MM.1S (cell line): ENCODE results near the gene JCAD.

ENCODE experiments used
- DNase-seq: peaks from one replicate; pipeline ENCODE4 v3.0.0-alpha.2; 2015
- H2AFZ ChIP-seq: fragments of 300-600 bp; sonication (generic); 2 replicates; pipeline ENCODE4 v1.6.0; 2016; ENCODE audit warnings: antibody characterized with exemption, low read length
- H3F3A ChIP-seq: fragments of 300-600 bp; sonication (generic); 2 replicates; pipeline ENCODE4 v1.6.1; 2016; ENCODE audit warnings: mild to moderate bottlenecking, antibody characterized with exemption, low read length, moderate library complexity, mixed read lengths; ENCODE audit not compliant: insufficient read depth
- H3K27ac ChIP-seq: fragments of 300-600 bp; sonication (generic); 2 replicates; pipeline ENCODE4 v1.5.1; 2016; ENCODE audit warnings: mild to moderate bottlenecking, low read length
- H3K27me3 ChIP-seq: fragments of 300-600 bp; sonication (generic); replicated peaks from 2 replicates; pipeline ENCODE4 v1.6.0; 2016; ENCODE audit warnings: low read length; ENCODE audit not compliant: insufficient read depth
- H3K36me3 ChIP-seq: fragments of 300-600 bp; sonication (generic); replicated peaks from 2 replicates; pipeline ENCODE4 v1.6.1; 2016; ENCODE audit warnings: mild to moderate bottlenecking, low read length, mixed read lengths; ENCODE audit not compliant: insufficient read depth
- H3K4me1 ChIP-seq: fragments of 300-600 bp; sonication (generic); 2 replicates; pipeline ENCODE4 v1.6.1; 2016; ENCODE audit warnings: low read length, mixed read lengths
- H3K4me2 ChIP-seq: fragments of 300-600 bp; sonication (generic); 2 replicates; pipeline ENCODE4 v1.6.0; 2016; ENCODE audit warnings: low read depth, low read length
- H3K4me3 ChIP-seq: fragments of 300-600 bp; sonication (generic); 2 replicates; pipeline ENCODE4 v1.5.1; 2016; ENCODE audit warnings: low read length, mixed read lengths
- H3K79me2 ChIP-seq: fragments of 300-600 bp; sonication (generic); 2 replicates; pipeline ENCODE4 v1.6.1; 2016; ENCODE audit warnings: mixed run types, low read length, mixed read lengths
- H3K9ac ChIP-seq: fragments of 300-600 bp; sonication (generic); 2 replicates; pipeline ENCODE4 v1.6.1; 2016; ENCODE audit warnings: low read length, mixed read lengths
- H3K9me2 ChIP-seq: fragments of 300-600 bp; sonication (generic); replicated peaks from 2 replicates; pipeline ENCODE4 v1.6.1; 2016; ENCODE audit warnings: mild to moderate bottlenecking, low read length, mixed read lengths; ENCODE audit not compliant: insufficient read depth
- H3K9me3 ChIP-seq: fragments of 300-600 bp; sonication (generic); replicated peaks from 2 replicates; pipeline ENCODE4 v1.6.1; 2016; ENCODE audit warnings: mild to moderate bottlenecking, low read length, mixed read lengths; ENCODE audit not compliant: insufficient read depth
- H4K20me1 ChIP-seq: fragments of 300-600 bp; sonication (generic); 2 replicates; pipeline ENCODE4 v1.6.1; 2016; ENCODE audit warnings: mild to moderate bottlenecking, low read length, moderate library complexity, mixed read lengths; ENCODE audit not compliant: insufficient read depth
- EZH2 ChIP-seq: fragments of 300-600 bp; sonication (generic); optimal IDR thresholded peaks from 2 replicates; pipeline ENCODE3; 2017; ENCODE audit warnings: low read depth, mild to moderate bottlenecking, antibody characterized with exemption, low read length, mixed read lengths
- EZH2phosphoT487 ChIP-seq: fragments of 300-600 bp; sonication (generic); IDR thresholded peaks from 2 replicates; pipeline ENCODE4 v1.6.1; 2018; ENCODE audit warnings: antibody characterized with exemption, low read length
- TF ChIP-seq, protein P1 (sequence below): fragments of 300-600 bp; sonication (generic); IDR thresholded peaks from 2 replicates; pipeline ENCODE4 v1.5.1; 2016; ENCODE audit warnings: antibody characterized with exemption, low read length, mixed read lengths

The JCAD gene

DNA sequence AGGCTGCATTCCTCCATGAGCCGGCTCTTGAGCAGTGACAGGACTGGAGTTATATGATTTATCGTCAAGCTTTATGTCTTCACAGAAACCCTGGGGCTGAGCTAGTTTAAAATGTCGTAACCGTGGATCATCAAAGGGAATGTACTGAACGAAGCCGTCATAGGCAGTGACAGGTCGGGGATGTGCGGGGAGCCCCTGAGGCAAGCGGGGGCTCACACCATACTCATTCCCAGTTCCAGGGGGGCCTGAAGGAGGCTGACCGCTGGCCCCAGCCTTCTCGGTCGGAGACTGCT lies 30.7 kb downstream of the JCAD start:
- no peaks in the 10 kb centered on the region for H3K79me2 ChIP-seq
- H3F3A ChIP-seq, result peaks cover 7% of the 10 kb centered on the region; the same call in 1 of the 2 replicates
- no peak for TF ChIP-seq EZH2phosphoT487
- TF ChIP-seq, protein P1, sequence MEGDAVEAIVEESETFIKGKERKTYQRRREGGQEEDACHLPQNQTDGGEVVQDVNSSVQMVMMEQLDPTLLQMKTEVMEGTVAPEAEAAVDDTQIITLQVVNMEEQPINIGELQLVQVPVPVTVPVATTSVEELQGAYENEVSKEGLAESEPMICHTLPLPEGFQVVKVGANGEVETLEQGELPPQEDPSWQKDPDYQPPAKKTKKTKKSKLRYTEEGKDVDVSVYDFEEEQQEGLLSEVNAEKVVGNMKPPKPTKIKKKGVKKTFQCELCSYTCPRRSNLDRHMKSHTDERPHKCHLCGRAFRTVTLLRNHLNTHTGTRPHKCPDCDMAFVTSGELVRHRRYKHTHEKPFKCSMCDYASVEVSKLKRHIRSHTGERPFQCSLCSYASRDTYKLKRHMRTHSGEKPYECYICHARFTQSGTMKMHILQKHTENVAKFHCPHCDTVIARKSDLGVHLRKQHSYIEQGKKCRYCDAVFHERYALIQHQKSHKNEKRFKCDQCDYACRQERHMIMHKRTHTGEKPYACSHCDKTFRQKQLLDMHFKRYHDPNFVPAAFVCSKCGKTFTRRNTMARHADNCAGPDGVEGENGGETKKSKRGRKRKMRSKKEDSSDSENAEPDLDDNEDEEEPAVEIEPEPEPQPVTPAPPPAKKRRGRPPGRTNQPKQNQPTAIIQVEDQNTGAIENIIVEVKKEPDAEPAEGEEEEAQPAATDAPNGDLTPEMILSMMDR, result no peak
- no peak for TF ChIP-seq EZH2
- no peak overlapping the region for H3K9ac ChIP-seq
- peaks cover 12% of the 10 kb centered on the region for H3K4me1 ChIP-seq
- H3K27ac ChIP-seq, result no peak overlapping the region
- DNase-seq, result no peak
- H4K20me1 ChIP-seq, result no peaks in the 10 kb centered on the region
- no peak overlapping the region for H3K4me3 ChIP-seq
- no peaks in the 10 kb centered on the region for H3K27me3 ChIP-seq
- H2AFZ ChIP-seq, result no peak overlapping the region
- H3K9me3 ChIP-seq, result no peaks in the 10 kb centered on the region
- H3K36me3 ChIP-seq, result no peaks in the 10 kb centered on the region
- H3K4me2 ChIP-seq, result no peak overlapping the region
- H3K9me2 ChIP-seq, result no peaks in the 10 kb centered on the region

DNA sequence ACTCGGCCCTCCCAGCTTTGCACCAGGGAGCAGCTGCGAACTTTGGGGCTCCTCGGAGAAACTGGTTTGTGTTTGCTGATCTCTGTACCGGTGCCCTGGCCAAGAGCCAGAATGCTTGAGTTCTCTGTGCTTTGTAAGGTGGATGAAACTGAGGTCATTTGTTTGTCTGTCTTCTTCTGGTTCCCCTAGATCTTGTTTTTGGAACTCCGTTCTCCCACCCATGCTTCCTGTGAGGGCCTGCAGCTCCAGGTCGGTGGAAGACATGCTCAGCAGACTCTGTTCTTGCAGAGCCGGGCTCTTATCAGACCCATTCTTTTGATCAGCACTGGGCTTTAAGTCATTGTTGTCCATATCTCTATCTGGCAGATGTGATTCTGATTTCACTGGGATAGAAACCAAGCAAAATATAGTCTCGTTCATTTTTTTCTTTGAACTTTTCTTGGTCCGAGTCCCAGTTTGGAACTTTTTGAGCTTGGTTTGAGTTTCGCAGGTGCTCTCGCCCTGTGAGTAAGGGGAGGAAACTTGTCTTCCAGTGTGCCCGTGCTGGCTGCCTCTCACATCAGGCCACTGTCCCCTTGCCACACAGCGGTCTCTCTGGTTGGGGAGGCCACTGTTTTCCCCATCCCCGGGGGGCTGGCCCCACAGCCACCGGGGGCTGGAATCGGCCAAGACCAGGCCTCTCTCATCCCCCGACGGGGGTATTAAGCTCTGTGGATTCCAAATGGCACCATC lies 31.2 kb downstream of the JCAD start:
- Histone ChIP-seq H4K20me1 (no peaks in the 10 kb centered on the region), H3F3A (peaks cover 7% of the 10 kb centered on the region; the same call in 1 of the 2 replicates), H3K4me2 (no peak overlapping the region), H3K27me3 (no peaks in the 10 kb centered on the region), H3K4me3 (no peak overlapping the region), H3K27ac (no peak overlapping the region), H3K9ac (no peak overlapping the region), H3K36me3 (no peaks in the 10 kb centered on the region), H3K9me3 (no peaks in the 10 kb centered on the region), H3K79me2 (no peaks in the 10 kb centered on the region), H2AFZ (no peak overlapping the region; the same call in 1 of the 2 replicates), H3K9me2 (no peaks in the 10 kb centered on the region), H3K4me1 (peaks cover 12% of the 10 kb centered on the region)
- TF ChIP-seq EZH2, result no peak
- no peak for DNase-seq

DNA sequence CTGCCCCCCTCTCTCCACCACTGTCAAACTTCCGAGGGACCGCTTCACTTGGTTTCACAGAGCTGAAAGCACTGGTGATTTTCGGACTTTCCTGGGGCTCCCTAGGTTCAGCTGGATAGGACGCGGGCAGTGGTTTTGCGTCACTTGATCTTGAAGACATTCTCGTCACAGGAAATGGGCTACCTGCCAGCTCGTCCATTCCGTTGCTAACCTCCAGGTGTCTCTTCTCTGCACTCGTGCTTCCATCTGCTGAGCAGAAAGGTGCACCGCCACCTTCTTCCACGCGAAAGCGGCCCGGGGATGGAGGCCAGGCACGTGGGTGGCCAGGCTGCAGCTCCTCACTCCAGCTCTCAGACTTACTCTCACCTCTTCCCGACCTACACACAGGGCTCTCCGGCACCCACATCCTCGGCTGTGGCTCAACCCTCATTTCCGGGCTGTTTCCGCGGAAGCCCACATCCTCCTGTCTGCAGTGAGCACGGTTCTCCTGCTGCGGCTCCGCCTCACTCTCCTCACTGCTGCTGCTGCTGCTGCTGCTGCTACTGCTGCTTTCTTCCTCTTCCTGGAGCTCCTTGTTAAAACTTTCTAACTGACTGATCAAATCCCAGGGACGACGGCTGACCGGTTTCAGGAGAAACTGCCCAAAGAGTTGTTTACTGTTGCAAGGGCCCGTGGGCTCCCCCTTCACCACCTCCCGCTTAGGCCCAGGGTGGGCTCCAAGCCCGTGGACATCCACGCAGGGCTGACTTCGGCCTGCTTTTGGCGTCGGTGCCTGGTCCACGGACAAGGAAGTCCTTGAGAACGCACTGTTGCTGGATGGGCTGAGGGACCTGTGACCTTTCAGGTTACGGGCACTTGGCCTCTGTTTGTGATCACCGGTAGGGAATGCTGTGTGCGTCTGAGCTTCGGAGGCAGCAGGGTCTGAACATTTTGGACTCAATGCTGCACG lies 32.1 kb downstream of the JCAD start:
- Histone ChIP-seq H3K4me2 (peak overlapping the region; percentile 86), H3K9me3 (no peaks in the 10 kb centered on the region), H3K4me1 (peaks cover 12% of the 10 kb centered on the region), H3K9ac (peak overlapping the region; percentile 47; the same call in 1 of the 2 replicates), H3K36me3 (no peaks in the 10 kb centered on the region), H3K79me2 (no peaks in the 10 kb centered on the region), H3F3A (peaks cover 7% of the 10 kb centered on the region; the same call in 1 of the 2 replicates), H3K9me2 (no peaks in the 10 kb centered on the region), H2AFZ (peak overlapping the region; percentile 64), H3K27ac (peak overlapping the region; percentile 73), H3K4me3 (peak overlapping the region; percentile 66), H3K27me3 (no peaks in the 10 kb centered on the region), H4K20me1 (no peaks in the 10 kb centered on the region)
- TF ChIP-seq, protein P1, result peak; percentile 50
- no peak for TF ChIP-seq EZH2
- DNase-seq, result peak; percentile 86
